Fibroblast of mammary gland (primary cell): ENCODE measurements around the gene SPA17.

Source experiments
- DNase-seq: peaks from one replicate; pipeline ENCODE4 v3.0.0-alpha.2; 2010; ENCODE audit warnings: low read depth
- H3K4me3 ChIP-seq: 2 replicates; pipeline ENCODE4 v1.5.1; 2011; ENCODE audit warnings: low read depth, mild to moderate bottlenecking, low read length, moderate library complexity; ENCODE audit not compliant: control insufficient read depth
- CTCF ChIP-seq: conservative IDR thresholded peaks from 2 replicates; pipeline ENCODE4 v1.5.1; 2011; ENCODE audit warnings: low read depth, low read length, inconsistent platforms; ENCODE audit not compliant: control insufficient read depth, insufficient read depth

Gene SPA17

GRCh38 chr11:124717786-124718651 is 44.3 kb downstream of the SPA17 start:
- no peak for TF ChIP-seq CTCF
- DNase-seq = peak; percentile 29
- H3K4me3 ChIP-seq = peak overlapping the region; percentile 32

- H3K4me3 ChIP-seq = no peak overlapping the region
- DNase-seq = no peak
- TF ChIP-seq CTCF = no peak
These were observed 45.1 kb downstream of the SPA17 start for GRCh38 chr11:124718801-124719200.

- DNase-seq = no peak
- TF ChIP-seq CTCF = no peak
- H3K4me3 ChIP-seq = no peak overlapping the region
These were observed 45.8 kb downstream of the SPA17 start for GRCh38 chr11:124719534-124719933.

- H3K4me3 ChIP-seq = no peak overlapping the region
- no peak for TF ChIP-seq CTCF
- DNase-seq = no peak
These were observed 48.5 kb downstream of the SPA17 start for GRCh38 chr11:124722176-124722575.

GRCh38 chr11:124724979-124725718 is 51.4 kb downstream of the SPA17 start:
- no peak overlapping the region for H3K4me3 ChIP-seq
- DNase-seq = no peak
- no peak for TF ChIP-seq CTCF

- peak; percentile 70 for DNase-seq
- H3K4me3 ChIP-seq = no peak overlapping the region
- TF ChIP-seq CTCF = no peak
These were observed 52.0 kb downstream of the SPA17 start for GRCh38 chr11:124725719-124726105.
